Lower leg skin (tissue), 3 donors: ENCODE data around the gene STXBP5L.

Experiments
- POLR2A ChIP-seq, 2 donors: fragments of 450-650 bp; IDR thresholded peaks; one replicate each; pipeline ENCODE4 v1.6.1; 2016 to 2017; ENCODE audit warnings: antibody characterized with exemption in 2 of 2, mild to moderate bottlenecking in 1 of 2, moderate library complexity in 1 of 2
- TF ChIP-seq, protein P1 (sequence below), 3 donors: fragments of 450-650 bp; IDR thresholded peaks; one replicate each; pipeline ENCODE4 v1.5.1; 2016; ENCODE audit warnings: antibody characterized with exemption in 3 of 3, mild to moderate bottlenecking in 3 of 3, moderate library complexity in 2 of 3

DNA sequence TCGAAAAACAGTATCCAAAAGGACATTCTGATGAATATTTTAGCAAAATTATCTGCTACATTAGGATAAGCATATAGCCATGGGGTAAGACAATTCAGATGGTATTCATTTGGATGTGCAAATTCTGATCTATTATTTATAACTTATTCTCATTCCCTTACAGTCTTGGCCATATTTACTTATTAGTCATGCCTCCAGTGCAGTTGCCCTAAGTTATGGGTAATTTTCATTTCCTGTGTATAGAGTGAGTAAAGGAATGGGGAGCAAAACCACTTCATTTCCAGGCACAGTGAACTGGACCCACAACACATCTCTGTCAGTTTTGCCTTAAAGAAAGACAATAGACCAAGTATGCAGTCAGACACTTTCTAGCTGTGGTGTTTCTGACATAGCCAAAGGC lies 503.5 kb downstream of the STXBP5L start:
- TF ChIP-seq, protein P1, sequence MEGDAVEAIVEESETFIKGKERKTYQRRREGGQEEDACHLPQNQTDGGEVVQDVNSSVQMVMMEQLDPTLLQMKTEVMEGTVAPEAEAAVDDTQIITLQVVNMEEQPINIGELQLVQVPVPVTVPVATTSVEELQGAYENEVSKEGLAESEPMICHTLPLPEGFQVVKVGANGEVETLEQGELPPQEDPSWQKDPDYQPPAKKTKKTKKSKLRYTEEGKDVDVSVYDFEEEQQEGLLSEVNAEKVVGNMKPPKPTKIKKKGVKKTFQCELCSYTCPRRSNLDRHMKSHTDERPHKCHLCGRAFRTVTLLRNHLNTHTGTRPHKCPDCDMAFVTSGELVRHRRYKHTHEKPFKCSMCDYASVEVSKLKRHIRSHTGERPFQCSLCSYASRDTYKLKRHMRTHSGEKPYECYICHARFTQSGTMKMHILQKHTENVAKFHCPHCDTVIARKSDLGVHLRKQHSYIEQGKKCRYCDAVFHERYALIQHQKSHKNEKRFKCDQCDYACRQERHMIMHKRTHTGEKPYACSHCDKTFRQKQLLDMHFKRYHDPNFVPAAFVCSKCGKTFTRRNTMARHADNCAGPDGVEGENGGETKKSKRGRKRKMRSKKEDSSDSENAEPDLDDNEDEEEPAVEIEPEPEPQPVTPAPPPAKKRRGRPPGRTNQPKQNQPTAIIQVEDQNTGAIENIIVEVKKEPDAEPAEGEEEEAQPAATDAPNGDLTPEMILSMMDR (IDR thresholded peaks at IDR 0.05) = no peak
- TF ChIP-seq POLR2A (IDR thresholded peaks at IDR 0.05) = no peak
